ENCODE results near the gene GRB2. TPM values are rescaled to one million over a fixed set of nuclear protein-coding genes. Genes with fewer than 3 reads are reported as not detected.
A peak's percentile ranks its signal among the peaks of the same experiment; 100 is the strongest.
"Not testable (repeated sequence)": the region's sequence is repeated elsewhere in the genome, so short reads cannot be mapped to it uniquely, and the experiment has no call there.

Gene GRB2
- total RNA-seq, 1 donor from 2014 or later: 181 TPM

- no peaks in the 10 kb centered on the region for H3K9me3 ChIP-seq
- no peak for ATAC-seq
- peaks cover 47% of the 10 kb centered on the region for H3K36me3 ChIP-seq
- peaks cover 8% of the 10 kb centered on the region for H3K4me1 ChIP-seq
- H3K27me3 ChIP-seq (ENCODE audit: low read depth): no peaks in the 10 kb centered on the region
- TF ChIP-seq CTCF (IDR thresholded peaks at IDR 0.05): no peak
- no peak overlapping the region for H3K4me3 ChIP-seq
- no peak for DNase-seq
- no peak overlapping the region for H3K27ac ChIP-seq
- intact Hi-C loops (cut with DNase I): no loop called here
Observed at GRCh38 chr17:75285123-75285522, 120.4 kb downstream of the GRB2 start.

GRCh38 chr17:75280189-75280588 is 125.3 kb downstream of the GRB2 start:
- DNase-seq; ATAC-seq; H3K9me3 ChIP-seq; H3K27ac ChIP-seq; H3K4me1 ChIP-seq; intact Hi-C loops (cut with DNase I); H3K4me3 ChIP-seq; H3K27me3 ChIP-seq (ENCODE audit: low read depth): not testable (repeated sequence)
- H3K36me3 ChIP-seq: peaks cover 43% of the 10 kb centered on the region

GRCh38 chr17:75277664-75278071 is 127.8 kb downstream of the GRB2 start:
- H3K27me3 ChIP-seq (ENCODE audit: low read depth): no peaks in the 10 kb centered on the region
- H3K36me3 ChIP-seq: peaks cover 44% of the 10 kb centered on the region
- DNase-seq: no peak
- peaks cover 3% of the 10 kb centered on the region for H3K4me1 ChIP-seq
- intact Hi-C loops (cut with DNase I): no loop called here
- no peaks in the 10 kb centered on the region for H3K9me3 ChIP-seq
- peak; percentile 70 to 74 for ATAC-seq
- no peak overlapping the region for H3K4me3 ChIP-seq
- H3K27ac ChIP-seq: peak overlapping the region; percentile 62
- TF ChIP-seq CTCF (IDR thresholded peaks at IDR 0.05): no peak

GRCh38 chr17:75273977-75274708 is 131.3 kb downstream of the GRB2 start:
- Histone ChIP-seq H3K4me3 (no peak overlapping the region), H3K27ac (no peak overlapping the region), H3K4me1 (peaks cover 23% of the 10 kb centered on the region), H3K36me3 (peaks cover 28% of the 10 kb centered on the region), H3K9me3 (no peaks in the 10 kb centered on the region), H3K27me3 (ENCODE audit: low read depth) (no peaks in the 10 kb centered on the region)
- no peak for DNase-seq
- no peak for ATAC-seq
- TF ChIP-seq CTCF (IDR thresholded peaks at IDR 0.05): no peak
- intact Hi-C loops (cut with DNase I): no loop called here

GRCh38 chr17:75272848-75273184 is 132.7 kb downstream of the GRB2 start:
- Histone ChIP-seq H3K27ac (no peak overlapping the region), H3K4me1 (peaks cover 23% of the 10 kb centered on the region), H3K4me3 (no peak overlapping the region), H3K27me3 (ENCODE audit: low read depth) (no peaks in the 10 kb centered on the region), H3K36me3 (peaks cover 21% of the 10 kb centered on the region), H3K9me3 (no peaks in the 10 kb centered on the region)
- ATAC-seq (no peak), DNase-seq (no peak)
- intact Hi-C loops (cut with DNase I): no loop called here
- TF ChIP-seq CTCF (IDR thresholded peaks at IDR 0.05): no peak

GRCh38 chr17:75271955-75272847 is 133.3 kb downstream of the GRB2 start:
- TF ChIP-seq CTCF (IDR thresholded peaks at IDR 0.05): no peak
- no peak for DNase-seq

More at GRCh38 chr17:75271955-75272847, 133.3 kb downstream of the GRB2 start:
- Histone ChIP-seq H3K27me3 (ENCODE audit: low read depth) (no peaks in the 10 kb centered on the region), H3K4me3 (peak overlapping the region; percentile 93), H3K4me1 (peaks cover 23% of the 10 kb centered on the region), H3K27ac (peak overlapping the region; percentile 99), H3K36me3 (peaks cover 26% of the 10 kb centered on the region), H3K9me3 (no peaks in the 10 kb centered on the region)
- intact Hi-C loops (cut with DNase I): no loop called here
- no peak for ATAC-seq
